ENCODE measurements around the gene PREX1. TPM values are rescaled to one million over a fixed set of nuclear protein-coding genes. Genes with fewer than 3 reads are reported as not detected.

Gene PREX1
- total and polyA plus RNA-seq, 9 donors = 3.8 to 13.6 (median 6.7) TPM

DNA sequence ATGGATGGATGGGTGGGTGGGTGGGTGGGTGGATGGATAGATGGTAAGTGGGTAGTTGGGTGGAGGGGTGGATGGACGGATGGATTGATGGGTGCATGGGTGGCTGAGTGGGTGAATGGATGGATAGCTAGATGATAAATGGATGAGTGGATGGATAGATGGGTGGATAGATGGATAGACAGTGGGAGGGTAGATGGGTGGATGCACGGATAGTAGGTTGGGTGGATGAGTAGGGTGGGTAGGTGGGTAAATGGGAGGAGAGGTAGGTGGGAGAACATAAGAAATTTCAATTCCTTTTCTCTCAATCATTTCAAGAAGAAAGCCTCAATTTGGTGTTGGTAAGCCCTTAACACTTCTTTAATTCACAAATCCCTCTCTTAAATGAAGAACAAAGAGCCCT lies 186.9 kb downstream of the PREX1 start:
- no peak for DNase-seq
- no peaks in the 10 kb centered on the region for H3K36me3 ChIP-seq

DNA sequence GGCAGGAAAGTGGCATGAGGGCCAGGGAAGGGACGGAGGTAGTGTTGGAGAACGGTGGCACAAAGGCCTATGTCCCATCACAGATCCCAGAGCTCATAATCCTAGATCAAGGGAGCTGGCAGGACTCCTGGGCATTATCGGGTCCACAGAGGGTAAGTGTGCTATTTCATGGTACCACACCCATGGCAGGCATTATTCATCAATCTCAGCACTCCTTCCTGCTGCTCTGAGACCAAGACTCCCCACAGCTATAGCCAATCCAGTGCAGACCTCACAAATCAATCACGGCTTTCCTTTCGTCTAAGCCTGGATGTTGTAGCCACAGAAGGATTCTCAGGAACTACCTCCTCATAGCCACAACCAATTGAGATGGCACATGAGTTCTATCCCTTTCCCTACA lies 187.9 kb downstream of the PREX1 start:
- no peak overlapping the region for H3K4me3 ChIP-seq
- H3K27me3 ChIP-seq = no peaks in the 10 kb centered on the region
- no peaks in the 10 kb centered on the region for H3K36me3 ChIP-seq
- WGBS, 3 donors = 91 to 94% (median 93%) methylated on average over 5 of the region's 5 CpGs
- DNase-seq = no peak
- TF ChIP-seq CTCF (IDR thresholded peaks at IDR 0.05) (no peak), POLR2A (IDR thresholded peaks at IDR 0.05) (no peak), EP300 (IDR thresholded peaks at IDR 0.05) (no peak)
- intact Hi-C loops (cut with DNase I) = no loop called here
- no peak overlapping the region for H3K27ac ChIP-seq
- no peaks in the 10 kb centered on the region for H3K4me1 ChIP-seq (ENCODE audit: insufficient read depth)
- H3K9me3 ChIP-seq = no peaks in the 10 kb centered on the region

More for the DNA sequence above, 186.9 kb downstream of the PREX1 start:
- H3K4me1 ChIP-seq (ENCODE audit: insufficient read depth) = no peaks in the 10 kb centered on the region
- H3K27ac ChIP-seq = no peak overlapping the region
- 91 to 98% (median 97%) methylated on average over 2 of the region's 2 CpGs for WGBS, 3 donors
- H3K27me3 ChIP-seq = no peaks in the 10 kb centered on the region
- no peaks in the 10 kb centered on the region for H3K9me3 ChIP-seq
- TF ChIP-seq EP300 (IDR thresholded peaks at IDR 0.05) (no peak), POLR2A (IDR thresholded peaks at IDR 0.05) (no peak), CTCF (IDR thresholded peaks at IDR 0.05) (no peak)
- no peak overlapping the region for H3K4me3 ChIP-seq
- intact Hi-C loops (cut with DNase I) = no loop called here

GRCh38 chr20:48638546-48638945 lies 189.3 kb downstream of the PREX1 start:
- H3K36me3 ChIP-seq = no peaks in the 10 kb centered on the region
- no peaks in the 10 kb centered on the region for H3K27me3 ChIP-seq
- intact Hi-C loops (cut with DNase I) = no loop called here

GRCh38 chr20:48637461-48637860 lies 190.3 kb downstream of the PREX1 start:
- DNase-seq = no peak
- WGBS, 3 donors = 91% methylated on average over 9 of the region's 9 CpGs

More at GRCh38 chr20:48638546-48638945, 189.3 kb downstream of the PREX1 start:
- Histone ChIP-seq H3K9me3 (no peaks in the 10 kb centered on the region), H3K4me3 (no peak overlapping the region), H3K27ac (no peak overlapping the region), H3K4me1 (ENCODE audit: insufficient read depth) (no peaks in the 10 kb centered on the region)
- 84 to 85% (median 84%) methylated on average over 11 of the region's 11 CpGs for WGBS, 3 donors
- TF ChIP-seq EP300 (IDR thresholded peaks at IDR 0.05) = no peak
- no peak for DNase-seq

More at GRCh38 chr20:48637461-48637860, 190.3 kb downstream of the PREX1 start:
- TF ChIP-seq EP300 (IDR thresholded peaks at IDR 0.05) (no peak), CTCF (IDR thresholded peaks at IDR 0.05) (no peak), POLR2A (IDR thresholded peaks at IDR 0.05) (no peak)
- no peaks in the 10 kb centered on the region for H3K9me3 ChIP-seq
- H3K27me3 ChIP-seq = no peaks in the 10 kb centered on the region
- H3K27ac ChIP-seq = no peak overlapping the region
- intact Hi-C loops (cut with DNase I) = no loop called here
- H3K4me1 ChIP-seq (ENCODE audit: insufficient read depth) = no peaks in the 10 kb centered on the region
- no peaks in the 10 kb centered on the region for H3K36me3 ChIP-seq
- no peak overlapping the region for H3K4me3 ChIP-seq

Data from ovary (tissue), 9 donors.